ENCODE results near the gene ACVRL1.
"Not testable (repeated sequence)": the region's sequence is repeated elsewhere in the genome, so short reads cannot be mapped to it uniquely, and the experiment has no call there.

The ACVRL1 gene

GRCh38 chr12:51874486-51874885 lies 32.8 kb upstream of the ACVRL1 start:
- Histone ChIP-seq H3K4me3 (replicated peaks; ENCODE audit: low read depth, low read length) (no peak overlapping the region), H3K27me3 (replicated peaks; ENCODE audit: control insufficient read depth, insufficient read depth, low read length) (peaks cover 2% of the 10 kb centered on the region), H3K36me3 (ENCODE audit: control insufficient read depth, insufficient read depth, low read length) (no peaks in the 10 kb centered on the region)
- no peak for DNase-seq (ENCODE audit: extremely low read depth, insufficient read length)
- TF ChIP-seq CTCF (IDR thresholded peaks at IDR 0.05; ENCODE audit: insufficient read depth, low read length, poor library complexity, severe bottlenecking), result no peak

GRCh38 chr12:51879102-51879501 lies 28.2 kb upstream of the ACVRL1 start:
- H3K36me3 ChIP-seq (ENCODE audit: control insufficient read depth, insufficient read depth, low read length), result no peaks in the 10 kb centered on the region
- no peaks in the 10 kb centered on the region for H3K27me3 ChIP-seq (replicated peaks; ENCODE audit: control insufficient read depth, insufficient read depth, low read length)
- no peak for TF ChIP-seq CTCF (IDR thresholded peaks at IDR 0.05; ENCODE audit: insufficient read depth, low read length, poor library complexity, severe bottlenecking)
- no peak for DNase-seq (ENCODE audit: extremely low read depth, insufficient read length)
- H3K4me3 ChIP-seq (replicated peaks; ENCODE audit: low read depth, low read length), result no peak overlapping the region

GRCh38 chr12:51883295-51883694 lies 24.0 kb upstream of the ACVRL1 start:
- H3K27me3 ChIP-seq (replicated peaks; ENCODE audit: control insufficient read depth, insufficient read depth, low read length), result no peaks in the 10 kb centered on the region
- DNase-seq (ENCODE audit: extremely low read depth, insufficient read length), result no peak
- H3K36me3 ChIP-seq (ENCODE audit: control insufficient read depth, insufficient read depth, low read length), result no peaks in the 10 kb centered on the region
- H3K4me3 ChIP-seq (replicated peaks; ENCODE audit: low read depth, low read length), result no peak overlapping the region
- TF ChIP-seq CTCF (IDR thresholded peaks at IDR 0.05; ENCODE audit: insufficient read depth, low read length, poor library complexity, severe bottlenecking), result no peak

- no peak overlapping the region for H3K4me3 ChIP-seq (replicated peaks; ENCODE audit: low read depth, low read length)
These were observed 23.2 kb upstream of the ACVRL1 start for GRCh38 chr12:51883998-51884675.

GRCh38 chr12:51884676-51885229 lies 22.6 kb upstream of the ACVRL1 start:
- TF ChIP-seq CTCF (IDR thresholded peaks at IDR 0.05; ENCODE audit: insufficient read depth, low read length, poor library complexity, severe bottlenecking), result no peak
- no peak for DNase-seq (ENCODE audit: extremely low read depth, insufficient read length)
- Histone ChIP-seq H3K36me3 (ENCODE audit: control insufficient read depth, insufficient read depth, low read length) (no peaks in the 10 kb centered on the region), H3K4me3 (replicated peaks; ENCODE audit: low read depth, low read length) (no peak overlapping the region), H3K27me3 (replicated peaks; ENCODE audit: control insufficient read depth, insufficient read depth, low read length) (no peaks in the 10 kb centered on the region)

More at GRCh38 chr12:51883998-51884675, 23.2 kb upstream of the ACVRL1 start:
- Histone ChIP-seq H3K27me3 (replicated peaks; ENCODE audit: control insufficient read depth, insufficient read depth, low read length) (no peaks in the 10 kb centered on the region), H3K36me3 (ENCODE audit: control insufficient read depth, insufficient read depth, low read length) (no peaks in the 10 kb centered on the region)
- no peak for DNase-seq (ENCODE audit: extremely low read depth, insufficient read length)
- no peak for TF ChIP-seq CTCF (IDR thresholded peaks at IDR 0.05; ENCODE audit: insufficient read depth, low read length, poor library complexity, severe bottlenecking)

- not testable (repeated sequence) for H3K4me3 ChIP-seq (replicated peaks; ENCODE audit: low read depth, low read length); DNase-seq (ENCODE audit: extremely low read depth, insufficient read length); H3K27me3 ChIP-seq (replicated peaks; ENCODE audit: control insufficient read depth, insufficient read depth, low read length); H3K36me3 ChIP-seq (ENCODE audit: control insufficient read depth, insufficient read depth, low read length)
These were observed 21.8 kb upstream of the ACVRL1 start for GRCh38 chr12:51885294-51886020.

Measured in GM06990 (cell line).